GM18526 (cell line): ENCODE results near the gene CFAP100.

ENCODE experiments used
- POLR2A ChIP-seq: IDR thresholded peaks from 3 replicates; pipeline ENCODE4 v1.6.1; 2011; ENCODE audit not compliant: insufficient read length; ENCODE audit errors: extremely low read depth

Gene CFAP100

GRCh38 chr3:126434931-126435411 is 40.3 kb downstream of the CFAP100 start:
- TF ChIP-seq POLR2A = no peak

- no peak for TF ChIP-seq POLR2A
These were observed 41.0 kb downstream of the CFAP100 start for GRCh38 chr3:126435456-126436315.

DNA sequence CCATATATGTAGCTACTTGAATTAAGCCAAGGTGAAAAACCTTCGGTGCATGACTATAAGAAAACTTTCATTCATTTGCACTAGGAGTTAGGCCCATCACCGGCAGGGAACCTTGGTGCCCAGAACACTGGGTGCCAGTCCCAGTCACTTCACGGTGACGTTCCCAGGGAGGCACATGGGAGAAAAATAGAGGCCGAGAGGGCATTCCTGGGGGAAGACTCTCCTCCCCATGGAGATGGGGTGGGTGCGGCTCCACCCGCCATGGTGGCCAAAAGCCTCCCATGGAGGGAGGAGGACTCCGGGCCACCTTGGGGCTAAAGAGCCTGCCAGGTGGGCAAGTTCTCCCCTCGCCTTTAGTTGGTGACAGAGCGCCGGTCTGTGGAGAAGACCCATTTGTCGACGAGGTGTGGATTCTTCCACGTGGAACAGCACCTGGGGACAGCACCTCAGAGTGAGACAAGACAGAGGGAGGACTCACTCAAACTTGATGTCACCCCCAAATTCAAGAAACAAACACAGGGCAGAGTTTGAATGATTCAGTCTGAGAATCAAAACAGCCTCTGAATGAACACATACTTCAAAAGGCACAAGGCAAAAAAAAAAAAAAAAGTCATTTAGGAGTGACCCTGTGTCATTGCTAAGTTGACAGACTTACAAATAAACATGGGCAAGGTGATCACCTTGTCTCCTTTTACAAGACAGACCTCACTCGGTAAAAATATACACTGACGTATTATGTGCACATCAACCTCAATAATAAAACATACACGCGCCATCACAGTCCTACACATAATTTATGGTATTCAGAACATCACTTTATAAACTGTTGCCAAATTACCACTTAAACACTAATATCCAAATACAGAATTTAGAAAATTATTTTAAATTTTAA is 42.4 kb downstream of the CFAP100 start:
- no peak for TF ChIP-seq POLR2A

- no peak for TF ChIP-seq POLR2A
These were observed 43.5 kb downstream of the CFAP100 start for GRCh38 chr3:126438186-126438585.

DNA sequence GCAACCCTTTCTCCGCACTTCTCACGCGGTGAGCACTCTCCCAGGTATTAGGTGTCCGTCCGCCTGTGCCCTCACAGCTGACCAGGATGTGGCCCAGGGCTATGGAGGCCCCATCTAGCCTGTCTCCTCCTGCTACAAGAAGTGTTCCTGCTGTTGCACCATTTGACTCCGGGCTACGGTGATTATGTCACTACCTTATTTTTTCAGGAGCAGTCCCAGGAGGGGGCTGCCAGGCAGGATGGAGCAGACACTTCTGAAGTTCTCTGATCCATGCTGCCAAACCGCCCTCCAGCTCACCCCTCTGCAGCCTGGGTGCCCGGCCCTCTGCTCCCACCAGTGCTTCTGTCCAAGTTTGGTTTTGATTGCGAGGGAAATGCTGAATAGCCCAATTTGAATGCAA is 44.0 kb downstream of the CFAP100 start:
- no peak for TF ChIP-seq POLR2A

- TF ChIP-seq POLR2A = no peak
These were observed 44.7 kb downstream of the CFAP100 start for GRCh38 chr3:126439346-126439967.

DNA sequence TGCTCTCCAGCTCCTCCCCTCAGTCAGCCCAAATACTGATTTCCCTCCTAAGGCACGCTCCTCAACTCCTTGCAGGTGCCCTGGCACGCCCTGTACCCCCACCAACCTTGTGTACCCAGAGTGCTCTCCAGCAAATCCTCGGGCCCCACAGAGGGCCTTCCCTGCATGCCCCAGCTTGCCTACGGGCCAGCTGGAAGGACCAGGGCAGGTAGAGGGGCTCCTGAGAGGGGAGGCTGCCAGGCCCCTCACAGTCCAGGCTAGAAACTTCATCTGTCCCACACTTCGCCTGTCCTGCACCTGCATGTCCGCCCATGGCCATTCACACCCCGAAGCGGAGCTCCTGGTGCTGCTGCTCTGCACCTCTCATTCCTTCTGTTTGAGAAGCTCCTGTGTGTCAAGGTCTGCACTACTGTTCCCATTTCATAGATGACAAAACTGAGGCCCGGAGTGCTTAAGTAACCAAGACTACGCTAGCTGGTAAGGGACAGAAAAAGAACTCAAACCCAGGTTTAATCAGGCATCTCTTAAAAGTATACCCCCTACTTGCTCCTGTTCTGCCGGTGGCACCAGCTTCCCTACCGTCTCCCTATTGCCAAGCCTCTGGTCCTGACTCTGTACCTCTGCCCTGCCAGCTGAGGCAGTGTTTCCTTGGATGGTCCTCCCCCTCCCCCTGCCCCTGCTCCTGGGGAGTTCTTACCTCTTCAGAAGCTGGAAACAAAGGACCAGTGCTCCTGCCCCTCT is 45.4 kb downstream of the CFAP100 start:
- no peak for TF ChIP-seq POLR2A

GRCh38 chr3:126440709-126440995 is 45.9 kb downstream of the CFAP100 start:
- no peak for TF ChIP-seq POLR2A

DNA sequence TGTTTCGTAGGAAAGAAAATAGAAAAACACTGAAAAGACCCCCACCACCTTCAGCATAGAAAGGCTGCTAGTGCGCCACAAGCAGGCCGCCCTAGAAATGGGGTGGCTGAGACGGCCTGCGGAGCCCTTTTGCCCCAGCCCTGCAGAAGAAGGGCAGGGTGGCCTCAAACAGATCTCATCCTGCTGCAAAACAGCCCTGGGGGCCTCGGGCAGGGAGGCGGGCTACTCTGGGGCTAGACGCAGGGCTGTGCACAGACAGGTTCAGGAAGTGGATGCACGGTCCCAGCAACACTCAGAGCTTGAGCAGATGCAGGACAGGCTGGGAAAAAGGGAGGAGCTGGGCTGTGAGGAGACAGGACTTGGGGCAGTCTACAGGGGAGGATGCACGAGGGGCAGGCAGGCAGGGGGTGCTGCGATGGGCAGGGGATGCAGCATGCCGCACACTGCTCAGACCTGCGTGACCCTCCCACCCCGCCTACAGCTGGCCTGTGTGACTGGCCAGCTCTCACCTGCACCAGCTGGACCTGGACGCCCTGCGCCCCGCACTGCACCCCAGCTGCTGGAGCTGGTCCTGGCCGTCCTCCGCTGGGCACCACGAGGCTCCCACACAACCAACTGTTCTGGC is 46.7 kb downstream of the CFAP100 start:
- no peak for TF ChIP-seq POLR2A

DNA sequence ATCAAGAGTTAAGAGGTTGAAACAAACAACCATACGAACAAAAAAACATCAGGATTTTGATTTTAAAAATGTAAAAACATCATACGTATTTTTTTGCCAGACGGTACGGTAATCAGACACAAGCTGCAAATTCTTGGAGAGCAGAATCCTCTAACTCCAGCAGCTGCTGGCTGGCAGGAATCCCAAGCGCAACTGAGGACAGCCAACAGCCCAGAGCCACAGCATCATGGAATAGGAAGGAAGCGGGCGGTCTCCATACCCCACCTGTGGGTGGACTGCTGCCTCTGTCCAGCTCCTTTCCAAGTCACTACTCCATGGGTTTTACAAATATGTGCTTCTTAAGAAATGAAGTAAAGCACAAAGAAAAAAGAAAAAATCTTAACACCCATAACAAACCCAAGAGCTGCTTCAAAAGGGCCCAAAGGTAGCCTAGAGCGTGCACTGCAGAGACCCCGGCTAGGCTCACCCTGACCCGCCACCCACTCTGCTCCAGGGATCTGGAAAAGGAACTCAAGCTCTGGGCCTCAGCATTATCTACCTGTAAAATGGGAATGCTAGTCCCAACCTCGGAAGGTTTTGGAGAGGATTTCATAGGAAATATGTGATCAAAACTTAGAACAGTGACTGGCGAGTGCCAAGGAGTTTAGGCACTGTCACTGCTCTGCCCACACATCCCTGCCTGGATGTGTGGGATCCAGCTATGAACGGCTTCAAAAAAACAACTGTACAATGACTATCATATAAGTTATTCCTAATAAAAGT is 47.6 kb downstream of the CFAP100 start:
- no peak for TF ChIP-seq POLR2A

DNA sequence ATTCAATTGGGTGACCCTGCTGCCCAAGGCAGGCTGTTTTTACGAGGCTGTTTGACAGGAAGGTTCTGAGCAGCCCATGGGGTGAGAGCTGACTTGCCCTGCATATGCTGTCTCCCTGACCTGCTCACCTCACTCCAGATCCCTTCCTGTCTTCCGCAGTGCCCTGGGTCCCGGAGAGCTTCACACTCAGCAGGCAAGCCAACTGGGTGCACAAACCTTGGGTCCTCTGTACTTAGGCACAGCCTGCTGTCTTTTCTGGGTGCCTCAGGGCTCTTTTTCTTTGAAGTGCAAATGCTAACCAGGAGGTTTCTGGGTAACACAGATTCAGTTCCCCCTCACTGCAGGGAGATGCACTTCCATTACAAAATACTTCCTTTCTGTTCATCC is 48.1 kb downstream of the CFAP100 start:
- TF ChIP-seq POLR2A = no peak

GRCh38 chr3:126445506-126445905 is 50.8 kb downstream of the CFAP100 start:
- no peak for TF ChIP-seq POLR2A

- TF ChIP-seq POLR2A = no peak
These were observed 51.6 kb downstream of the CFAP100 start for GRCh38 chr3:126446301-126446700.

DNA sequence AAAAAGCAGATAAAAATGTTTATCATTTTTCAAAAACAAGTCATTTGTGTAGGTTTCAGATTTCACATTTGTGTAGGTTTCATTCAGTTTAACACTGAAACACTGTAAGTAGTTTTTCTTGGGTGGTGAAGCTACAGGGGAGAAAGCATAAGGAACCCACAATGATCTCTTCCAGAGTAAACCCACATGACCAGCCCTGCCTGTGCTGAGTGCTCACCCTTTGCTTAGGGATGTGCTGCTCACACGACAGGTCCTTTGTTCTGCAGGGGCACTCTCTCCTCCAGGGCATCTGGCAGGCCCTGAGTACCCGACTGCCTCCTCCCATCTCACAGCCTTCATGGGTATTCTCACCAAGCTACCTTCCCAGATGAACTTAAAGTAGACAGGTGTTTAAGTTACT is 52.1 kb downstream of the CFAP100 start:
- TF ChIP-seq POLR2A = no peak
